NCI-H1105 (cell line): ENCODE results near the gene SLC41A1.

Experiments
- DNase-seq: peaks from one replicate; lab custom pipeline; 2025; lab: John Stamatoyannopoulos, UW

SLC41A1 gene

DNA sequence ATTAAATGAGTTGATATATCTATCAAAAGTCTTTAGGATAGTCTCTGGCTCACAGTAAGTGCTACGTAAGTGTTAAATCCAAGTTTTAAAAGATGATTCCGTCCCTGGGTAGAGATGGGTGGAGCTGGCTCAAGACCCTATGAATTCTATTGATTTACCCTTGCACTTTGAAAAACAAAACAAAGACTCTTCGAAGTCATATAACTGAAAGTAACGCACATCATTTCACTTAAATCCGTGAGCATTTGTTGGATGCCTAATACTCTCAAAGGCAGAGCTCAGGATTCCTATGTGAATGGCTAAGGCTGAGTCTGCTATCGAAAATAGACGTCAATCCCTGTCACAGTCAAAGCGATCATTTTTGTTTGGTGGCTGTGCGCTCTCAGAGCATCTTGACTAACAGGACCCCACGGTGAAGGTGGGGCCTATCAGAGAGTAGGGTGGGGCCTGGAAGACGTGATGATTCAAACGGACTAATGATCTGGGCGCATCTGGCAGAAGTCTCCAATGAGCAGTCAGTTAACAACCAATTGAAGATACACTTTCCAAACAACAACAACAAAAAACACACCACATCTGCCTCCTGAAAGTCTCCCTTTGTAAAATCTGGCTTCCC is 61.9 kb downstream of the SLC41A1 start:
- no peak for DNase-seq

DNA sequence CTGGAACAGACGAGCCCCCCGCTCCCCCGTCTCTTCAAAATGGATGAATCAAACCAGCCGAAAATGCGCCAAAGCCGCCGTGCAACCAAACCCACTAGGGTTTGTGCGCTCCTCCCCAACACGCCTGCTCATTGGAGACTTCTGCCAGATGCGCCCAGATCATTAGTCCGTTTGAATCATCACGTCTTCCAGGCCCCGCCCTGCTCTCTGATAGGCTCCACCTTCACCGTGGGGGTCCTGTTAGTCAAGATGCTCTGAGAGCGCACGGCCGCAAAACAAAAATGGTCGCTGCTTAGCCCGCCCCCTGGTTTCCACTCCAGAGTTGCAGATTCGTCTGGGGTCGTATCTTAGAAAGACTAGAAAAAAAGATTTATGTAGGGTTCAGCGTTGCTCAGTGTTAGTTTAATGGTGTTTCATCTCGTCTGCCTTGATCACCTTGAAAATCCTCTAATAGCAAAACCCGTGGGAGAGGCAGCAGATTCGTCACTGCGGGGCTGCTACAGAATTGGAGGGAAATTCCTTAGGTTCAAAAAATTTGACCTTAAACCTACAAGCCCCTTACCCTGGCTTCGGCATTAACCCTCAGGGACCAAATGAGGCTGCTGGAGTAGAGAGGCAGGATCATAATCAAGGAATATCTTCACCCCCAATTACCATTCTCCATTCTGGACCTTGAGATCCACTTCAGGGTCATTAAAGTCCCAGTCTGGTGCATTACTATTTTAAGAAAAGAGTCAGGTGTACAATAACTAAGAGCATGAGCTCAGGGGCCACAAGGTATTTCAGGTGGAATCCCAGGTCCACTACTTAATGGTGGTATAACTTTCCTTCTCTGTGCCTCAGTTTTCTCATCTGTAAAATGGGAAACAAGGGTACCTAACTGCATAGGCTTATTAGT is 62.6 kb downstream of the SLC41A1 start, which contains the start of gene NUCKS1:
Gene NUCKS1 (minus strand): TSS at position 45 of the 898 bp plus-strand sequence. CDS start 209 bp downstream, outside the sequence.
- DNase-seq = peak; percentile 99

DNA sequence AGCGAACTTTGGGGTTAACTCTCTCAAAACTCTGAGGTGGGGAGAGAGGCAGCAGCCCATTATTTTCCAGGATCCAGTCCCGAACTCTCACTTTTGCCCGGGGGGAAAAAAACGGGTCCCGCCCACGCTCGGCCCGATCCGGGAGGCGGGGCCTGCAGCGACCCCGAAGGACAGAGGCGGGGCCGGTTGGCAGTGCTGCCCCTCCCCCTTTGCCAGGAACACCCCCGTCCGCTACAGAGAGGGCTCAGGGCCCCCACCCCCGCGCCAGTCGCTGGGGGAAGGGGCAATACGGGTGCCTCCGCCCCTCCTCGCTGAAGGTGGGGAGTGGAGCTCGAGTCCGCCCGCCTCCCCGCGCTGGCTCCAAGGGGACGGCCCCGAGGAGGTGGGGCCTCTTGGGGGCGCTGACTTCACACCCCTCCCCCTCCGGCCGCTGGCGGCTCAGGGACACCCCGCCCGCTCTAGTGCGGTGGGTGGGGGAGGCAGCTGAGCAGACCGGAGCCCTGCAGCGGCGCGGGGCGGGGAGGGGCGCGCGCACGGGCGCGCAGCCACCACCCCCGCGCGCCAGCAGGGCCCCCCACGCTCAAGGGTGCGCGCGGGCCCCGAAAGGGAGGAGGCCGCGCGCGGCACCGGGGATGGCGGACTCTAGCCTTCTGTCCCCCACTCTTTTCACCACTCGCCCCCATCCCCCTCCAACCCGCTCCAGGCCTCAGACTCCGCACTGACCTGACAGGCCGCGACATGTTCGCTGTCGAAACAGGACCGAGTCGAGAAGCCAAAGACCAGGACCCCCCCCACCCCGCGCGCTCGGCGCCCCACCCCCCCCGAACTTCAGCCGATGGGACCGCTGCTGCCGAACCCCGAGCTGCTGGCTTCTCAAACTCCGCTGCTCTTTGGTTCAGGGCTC is 63.5 kb downstream of the SLC41A1 start:
- DNase-seq = peak; percentile 94

DNA sequence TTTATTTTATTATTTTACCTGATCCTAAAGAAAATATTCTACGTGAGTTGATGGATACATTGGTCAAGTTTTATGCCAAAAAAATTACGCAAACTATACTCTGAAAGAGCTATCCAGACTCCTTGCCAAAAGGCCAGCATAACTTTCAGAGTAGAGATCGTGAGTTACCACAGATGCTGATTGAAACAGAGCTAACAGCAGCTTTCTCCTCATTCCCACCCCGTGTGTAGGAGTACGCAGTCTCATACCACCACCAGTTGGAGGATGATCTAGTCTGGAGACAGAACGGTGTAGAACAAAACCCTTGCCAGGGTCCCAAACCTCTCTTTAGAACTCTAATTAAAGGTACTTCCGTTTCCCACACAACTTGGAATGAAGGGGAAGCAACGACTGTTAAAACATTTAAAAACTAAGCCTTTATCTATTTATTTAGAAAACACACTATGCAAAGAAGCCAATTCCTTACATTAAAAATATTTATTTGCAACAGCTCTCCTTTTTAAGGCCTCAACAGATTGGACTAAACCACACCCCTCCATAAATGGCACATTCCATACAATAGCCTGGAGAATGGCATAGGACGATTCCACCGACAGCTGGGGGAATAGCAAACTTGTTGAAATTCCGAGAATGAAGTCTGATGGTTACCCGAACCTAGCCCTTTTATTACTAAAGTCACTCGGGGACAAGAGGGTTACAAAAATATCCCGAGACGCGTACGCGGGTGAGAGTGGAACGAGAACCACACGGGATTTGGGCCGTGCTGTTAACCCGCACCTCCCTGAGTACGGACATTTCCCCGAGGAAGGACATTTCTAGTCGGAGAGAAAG is 64.4 kb downstream of the SLC41A1 start:
- peak; percentile 15 for DNase-seq

DNA sequence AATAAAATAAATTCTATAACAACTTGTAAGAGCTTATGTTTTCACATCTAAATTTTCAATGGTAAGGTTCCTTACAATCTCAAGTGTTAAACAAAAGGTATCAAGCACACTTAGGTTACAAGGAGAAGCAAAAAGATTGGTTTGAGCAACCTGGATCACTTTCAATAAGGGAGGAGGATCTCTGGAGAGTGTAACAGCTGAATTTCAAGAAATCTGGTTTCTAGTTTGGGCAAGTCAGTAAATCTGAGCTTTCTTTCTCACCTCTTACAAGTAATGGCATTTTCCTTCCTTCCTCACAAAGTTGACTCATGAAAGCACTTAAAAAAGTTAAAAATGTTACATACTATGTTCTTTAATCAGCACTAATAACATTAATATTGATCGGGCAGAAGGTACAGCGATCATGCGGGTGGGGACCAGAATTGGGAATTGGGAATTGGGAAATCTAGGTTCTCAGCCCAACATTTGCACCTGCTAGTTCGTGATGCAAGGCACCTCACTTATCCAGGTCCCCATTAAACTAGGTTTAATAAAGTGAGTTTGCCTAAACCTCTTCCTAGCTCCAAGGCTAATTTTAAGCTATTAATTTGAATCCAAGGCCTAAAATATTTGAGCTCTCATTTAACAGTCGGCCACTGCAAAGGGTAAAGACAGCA is 66.1 kb downstream of the SLC41A1 start:
- no peak for DNase-seq

DNA sequence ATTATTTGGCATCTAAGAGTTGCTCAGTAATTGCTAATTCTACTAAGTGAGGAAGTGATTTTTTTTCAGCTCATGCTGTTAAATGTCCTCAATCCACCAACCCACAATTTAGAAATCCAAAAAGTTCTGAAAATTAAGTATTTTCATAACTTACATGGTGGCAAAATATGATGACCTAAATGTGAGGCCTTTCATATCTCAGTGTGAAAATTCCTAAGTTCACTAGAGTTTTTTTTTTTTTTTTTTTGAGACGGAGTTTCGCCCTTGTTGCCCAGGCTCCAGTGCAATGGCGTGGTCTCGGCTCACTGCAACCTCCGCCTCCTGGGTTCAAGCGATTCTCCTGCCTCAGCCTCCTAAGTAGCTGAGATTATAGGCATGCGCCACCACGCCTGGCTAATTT is 68.6 kb downstream of the SLC41A1 start:
- DNase-seq = no peak

DNA sequence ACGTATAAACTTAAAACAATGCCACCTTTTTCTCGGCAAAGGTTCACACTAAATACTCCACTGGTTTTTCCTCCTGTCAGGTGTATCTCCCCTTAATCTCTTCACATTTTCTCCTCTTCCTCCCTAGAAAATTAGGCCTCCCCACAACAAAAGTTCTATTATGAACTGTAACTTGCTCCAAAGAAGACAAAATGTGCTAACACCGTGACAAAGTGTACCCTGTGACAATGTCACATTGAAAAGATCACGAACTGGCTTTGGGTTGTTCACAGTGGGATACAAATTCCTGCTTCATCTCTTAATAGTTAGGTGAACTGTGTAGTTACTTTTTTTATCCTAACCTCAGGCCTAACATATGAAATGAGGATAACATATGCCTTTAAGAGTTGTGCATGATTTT is 69.0 kb downstream of the SLC41A1 start:
- no peak for DNase-seq

DNA sequence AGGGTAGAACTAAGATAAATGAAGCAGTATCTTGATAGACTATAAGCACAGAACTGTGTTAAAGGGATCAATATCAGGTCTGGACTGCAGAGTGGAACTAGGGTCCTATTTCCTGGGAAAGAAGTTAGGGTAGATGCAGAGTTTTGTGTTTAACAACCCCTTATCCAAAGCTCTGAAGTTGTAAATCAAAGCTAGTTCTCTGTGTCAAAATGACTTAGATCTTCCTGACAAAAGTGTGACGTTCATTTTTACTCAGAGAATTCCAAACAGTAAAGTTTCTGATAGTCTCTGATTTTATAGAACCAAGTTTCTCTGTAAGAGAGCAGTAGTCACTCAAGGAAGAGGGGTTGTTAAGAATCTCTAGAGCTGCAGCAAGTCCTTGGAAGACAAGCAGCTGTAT is 71.3 kb downstream of the SLC41A1 start:
- DNase-seq = no peak

DNA sequence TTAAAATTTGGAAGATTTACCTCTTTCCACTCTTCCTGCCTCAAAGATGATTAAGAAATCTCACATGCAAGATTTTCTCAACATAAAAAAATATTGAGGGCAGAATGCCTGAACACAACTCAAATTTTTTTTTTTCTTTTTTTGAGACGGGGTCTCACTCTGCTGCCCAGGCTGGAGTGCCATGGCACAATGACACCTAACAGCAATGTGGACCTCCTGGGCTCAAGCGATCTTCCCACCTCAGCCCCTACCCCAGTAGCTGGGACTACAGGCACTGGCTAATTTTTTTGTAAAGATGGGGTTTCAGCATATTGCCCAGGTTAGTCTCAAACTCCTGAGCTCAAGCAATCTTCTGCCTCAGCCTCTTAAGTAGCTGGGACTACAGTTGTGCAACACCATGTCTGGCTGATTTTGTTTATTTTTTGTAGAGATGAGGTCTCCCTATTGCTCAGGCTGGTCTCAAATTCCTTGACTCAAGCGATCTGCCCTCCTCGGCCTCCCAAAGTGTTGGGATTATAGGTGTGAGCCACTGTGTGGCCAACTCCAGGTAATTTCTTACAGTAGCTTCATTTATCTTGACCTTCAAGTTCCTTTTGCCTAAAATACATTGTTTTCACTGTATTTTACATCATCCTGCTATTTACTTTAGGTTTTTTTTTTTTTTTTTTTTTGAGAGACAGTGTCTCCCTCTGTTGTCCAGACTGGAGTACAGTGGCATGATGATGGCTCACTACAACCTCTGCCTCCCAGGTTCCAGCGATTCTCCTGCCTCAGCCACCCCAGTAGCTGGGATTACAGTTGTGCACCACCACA is 73.4 kb downstream of the SLC41A1 start:
- no peak for DNase-seq
